A673 (cell line): ENCODE results near the gene EPS15.

Experiments used
- EZH2 ChIP-seq: fragments of 200-600 bp; sonication (generic); IDR thresholded peaks from 2 replicates; pipeline ENCODE4 v1.6.1; 2017; ENCODE audit warnings: borderline replicate concordance, low read depth, mild to moderate bottlenecking, mixed read lengths, antibody characterized with exemption, low read length; ENCODE audit not compliant: poor library complexity, severe bottlenecking
- TF ChIP-seq, protein P1 (sequence below): fragments of 300-800, 200-600 bp; sonication (generic); conservative IDR thresholded peaks from 2 replicates; pipeline ENCODE4 v1.5.1; 2017; ENCODE audit warnings: low read depth, mild to moderate bottlenecking, antibody characterized with exemption, low read length, moderate library complexity, mixed read lengths

DNA sequence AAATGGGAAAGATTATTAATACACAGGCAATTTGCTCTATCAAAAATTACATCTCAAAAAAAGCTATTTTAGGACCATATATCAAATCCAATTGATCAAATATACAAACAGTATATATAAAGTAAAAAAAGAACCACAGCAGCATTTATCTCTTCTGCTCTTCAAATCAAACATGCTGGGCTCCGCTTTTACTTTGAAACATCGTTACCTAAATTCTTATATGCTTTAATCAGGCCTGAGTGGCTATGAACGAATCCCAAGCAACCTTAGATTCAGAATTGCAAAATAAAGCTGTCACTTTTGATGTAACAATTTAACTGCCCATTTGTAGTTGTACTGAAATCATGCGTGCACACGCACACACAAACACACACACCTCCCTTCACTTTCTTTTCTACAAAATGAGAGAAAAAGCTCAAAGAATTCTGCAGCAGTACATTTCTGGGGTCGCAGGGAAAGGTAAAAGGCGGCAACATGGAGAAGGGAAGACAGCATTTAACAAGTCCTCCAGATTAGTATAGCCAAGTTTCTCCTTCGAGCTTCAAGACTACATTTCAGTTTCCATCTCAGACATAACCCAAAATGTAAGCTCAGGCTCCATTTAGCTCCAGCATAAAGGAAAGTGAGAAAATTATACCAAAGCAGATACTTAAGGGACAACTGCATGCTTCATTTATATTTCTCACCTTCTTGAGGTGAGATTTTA lies 96.5 kb downstream of the EPS15 start:
- TF ChIP-seq, protein P1, sequence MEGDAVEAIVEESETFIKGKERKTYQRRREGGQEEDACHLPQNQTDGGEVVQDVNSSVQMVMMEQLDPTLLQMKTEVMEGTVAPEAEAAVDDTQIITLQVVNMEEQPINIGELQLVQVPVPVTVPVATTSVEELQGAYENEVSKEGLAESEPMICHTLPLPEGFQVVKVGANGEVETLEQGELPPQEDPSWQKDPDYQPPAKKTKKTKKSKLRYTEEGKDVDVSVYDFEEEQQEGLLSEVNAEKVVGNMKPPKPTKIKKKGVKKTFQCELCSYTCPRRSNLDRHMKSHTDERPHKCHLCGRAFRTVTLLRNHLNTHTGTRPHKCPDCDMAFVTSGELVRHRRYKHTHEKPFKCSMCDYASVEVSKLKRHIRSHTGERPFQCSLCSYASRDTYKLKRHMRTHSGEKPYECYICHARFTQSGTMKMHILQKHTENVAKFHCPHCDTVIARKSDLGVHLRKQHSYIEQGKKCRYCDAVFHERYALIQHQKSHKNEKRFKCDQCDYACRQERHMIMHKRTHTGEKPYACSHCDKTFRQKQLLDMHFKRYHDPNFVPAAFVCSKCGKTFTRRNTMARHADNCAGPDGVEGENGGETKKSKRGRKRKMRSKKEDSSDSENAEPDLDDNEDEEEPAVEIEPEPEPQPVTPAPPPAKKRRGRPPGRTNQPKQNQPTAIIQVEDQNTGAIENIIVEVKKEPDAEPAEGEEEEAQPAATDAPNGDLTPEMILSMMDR = no peak
- no peak for TF ChIP-seq EZH2
